ENCODE results near the gene LDB3.
"Not testable (repeated sequence)": the region's sequence is repeated elsewhere in the genome, so short reads cannot be mapped to it uniquely, and the experiment has no call there.

The LDB3 gene

DNA sequence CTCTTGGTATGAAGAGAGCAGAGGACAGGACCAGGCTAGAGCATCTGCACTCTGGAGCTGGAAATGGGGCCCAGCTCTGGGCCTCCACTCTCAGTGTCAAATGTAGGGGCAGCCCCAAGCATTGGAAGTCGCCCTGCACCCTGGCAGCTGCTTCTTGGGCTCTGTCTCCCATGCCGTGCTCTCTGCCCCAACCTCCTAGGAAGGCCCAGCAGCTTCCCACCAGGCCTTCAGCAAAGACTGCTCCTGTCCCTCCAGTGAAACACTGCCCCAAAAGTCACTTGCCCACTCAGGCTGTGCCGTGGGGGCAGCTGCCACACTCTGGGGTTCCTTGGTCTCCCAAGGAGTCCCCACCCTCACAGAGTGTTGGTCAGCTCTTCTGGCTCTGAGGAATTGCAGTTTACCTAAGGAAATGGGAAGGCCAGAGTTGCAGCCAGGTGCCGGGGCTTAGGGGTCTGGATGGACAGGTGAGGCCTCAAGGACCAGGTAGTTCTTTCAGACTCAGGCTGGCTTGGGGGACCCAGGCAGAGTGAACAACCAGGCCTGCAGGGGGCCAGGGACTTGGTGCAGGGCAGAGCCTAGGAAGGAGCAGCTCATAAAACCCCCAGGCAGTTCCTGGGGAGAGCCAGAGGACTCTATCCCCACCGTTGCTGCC is 23.4 kb upstream of the LDB3 start:
- no peak for ATAC-seq
- no peak for TF ChIP-seq ARNTL (CRISPR knock-in tag; IDR thresholded peaks at IDR 0.05; ENCODE audit: borderline replicate concordance, low read depth)
- no peak for TF ChIP-seq ZFP30 (CRISPR knock-in tag; IDR thresholded peaks at IDR 0.05)
- TF ChIP-seq, protein P1, sequence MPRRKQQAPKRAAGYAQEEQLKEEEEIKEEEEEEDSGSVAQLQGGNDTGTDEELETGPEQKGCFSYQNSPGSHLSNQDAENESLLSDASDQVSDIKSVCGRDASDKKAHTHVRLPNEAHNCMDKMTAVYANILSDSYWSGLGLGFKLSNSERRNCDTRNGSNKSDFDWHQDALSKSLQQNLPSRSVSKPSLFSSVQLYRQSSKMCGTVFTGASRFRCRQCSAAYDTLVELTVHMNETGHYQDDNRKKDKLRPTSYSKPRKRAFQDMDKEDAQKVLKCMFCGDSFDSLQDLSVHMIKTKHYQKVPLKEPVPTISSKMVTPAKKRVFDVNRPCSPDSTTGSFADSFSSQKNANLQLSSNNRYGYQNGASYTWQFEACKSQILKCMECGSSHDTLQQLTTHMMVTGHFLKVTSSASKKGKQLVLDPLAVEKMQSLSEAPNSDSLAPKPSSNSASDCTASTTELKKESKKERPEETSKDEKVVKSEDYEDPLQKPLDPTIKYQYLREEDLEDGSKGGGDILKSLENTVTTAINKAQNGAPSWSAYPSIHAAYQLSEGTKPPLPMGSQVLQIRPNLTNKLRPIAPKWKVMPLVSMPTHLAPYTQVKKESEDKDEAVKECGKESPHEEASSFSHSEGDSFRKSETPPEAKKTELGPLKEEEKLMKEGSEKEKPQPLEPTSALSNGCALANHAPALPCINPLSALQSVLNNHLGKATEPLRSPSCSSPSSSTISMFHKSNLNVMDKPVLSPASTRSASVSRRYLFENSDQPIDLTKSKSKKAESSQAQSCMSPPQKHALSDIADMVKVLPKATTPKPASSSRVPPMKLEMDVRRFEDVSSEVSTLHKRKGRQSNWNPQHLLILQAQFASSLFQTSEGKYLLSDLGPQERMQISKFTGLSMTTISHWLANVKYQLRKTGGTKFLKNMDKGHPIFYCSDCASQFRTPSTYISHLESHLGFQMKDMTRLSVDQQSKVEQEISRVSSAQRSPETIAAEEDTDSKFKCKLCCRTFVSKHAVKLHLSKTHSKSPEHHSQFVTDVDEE (CRISPR knock-in tag; IDR thresholded peaks at IDR 0.05) = no peak
- TF ChIP-seq, protein P2, sequence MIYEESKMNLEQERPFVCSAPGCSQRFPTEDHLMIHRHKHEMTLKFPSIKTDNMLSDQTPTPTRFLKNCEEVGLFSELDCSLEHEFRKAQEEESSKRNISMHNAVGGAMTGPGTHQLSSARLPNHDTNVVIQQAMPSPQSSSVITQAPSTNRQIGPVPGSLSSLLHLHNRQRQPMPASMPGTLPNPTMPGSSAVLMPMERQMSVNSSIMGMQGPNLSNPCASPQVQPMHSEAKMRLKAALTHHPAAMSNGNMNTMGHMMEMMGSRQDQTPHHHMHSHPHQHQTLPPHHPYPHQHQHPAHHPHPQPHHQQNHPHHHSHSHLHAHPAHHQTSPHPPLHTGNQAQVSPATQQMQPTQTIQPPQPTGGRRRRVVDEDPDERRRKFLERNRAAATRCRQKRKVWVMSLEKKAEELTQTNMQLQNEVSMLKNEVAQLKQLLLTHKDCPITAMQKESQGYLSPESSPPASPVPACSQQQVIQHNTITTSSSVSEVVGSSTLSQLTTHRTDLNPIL (CRISPR knock-in tag; IDR thresholded peaks at IDR 0.05; ENCODE audit: low read depth) = no peak
- no peak for TF ChIP-seq ISL1 (CRISPR knock-in tag; IDR thresholded peaks at IDR 0.05)
- TF ChIP-seq, protein P3, sequence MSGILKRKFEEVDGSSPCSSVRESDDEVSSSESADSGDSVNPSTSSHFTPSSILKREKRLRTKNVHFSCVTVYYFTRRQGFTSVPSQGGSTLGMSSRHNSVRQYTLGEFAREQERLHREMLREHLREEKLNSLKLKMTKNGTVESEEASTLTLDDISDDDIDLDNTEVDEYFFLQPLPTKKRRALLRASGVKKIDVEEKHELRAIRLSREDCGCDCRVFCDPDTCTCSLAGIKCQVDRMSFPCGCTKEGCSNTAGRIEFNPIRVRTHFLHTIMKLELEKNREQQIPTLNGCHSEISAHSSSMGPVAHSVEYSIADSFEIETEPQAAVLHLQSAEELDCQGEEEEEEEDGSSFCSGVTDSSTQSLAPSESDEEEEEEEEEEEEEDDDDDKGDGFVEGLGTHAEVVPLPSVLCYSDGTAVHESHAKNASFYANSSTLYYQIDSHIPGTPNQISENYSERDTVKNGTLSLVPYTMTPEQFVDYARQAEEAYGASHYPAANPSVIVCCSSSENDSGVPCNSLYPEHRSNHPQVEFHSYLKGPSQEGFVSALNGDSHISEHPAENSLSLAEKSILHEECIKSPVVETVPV (CRISPR knock-in tag; IDR thresholded peaks at IDR 0.05) = no peak
- no peak for TF ChIP-seq ZNF8 (CRISPR knock-in tag; IDR thresholded peaks at IDR 0.05)
- TF ChIP-seq CSDC2 (CRISPR knock-in tag; IDR thresholded peaks at IDR 0.05) = no peak
- TF ChIP-seq ZFP3 (CRISPR knock-in tag; IDR thresholded peaks at IDR 0.05) = no peak

DNA sequence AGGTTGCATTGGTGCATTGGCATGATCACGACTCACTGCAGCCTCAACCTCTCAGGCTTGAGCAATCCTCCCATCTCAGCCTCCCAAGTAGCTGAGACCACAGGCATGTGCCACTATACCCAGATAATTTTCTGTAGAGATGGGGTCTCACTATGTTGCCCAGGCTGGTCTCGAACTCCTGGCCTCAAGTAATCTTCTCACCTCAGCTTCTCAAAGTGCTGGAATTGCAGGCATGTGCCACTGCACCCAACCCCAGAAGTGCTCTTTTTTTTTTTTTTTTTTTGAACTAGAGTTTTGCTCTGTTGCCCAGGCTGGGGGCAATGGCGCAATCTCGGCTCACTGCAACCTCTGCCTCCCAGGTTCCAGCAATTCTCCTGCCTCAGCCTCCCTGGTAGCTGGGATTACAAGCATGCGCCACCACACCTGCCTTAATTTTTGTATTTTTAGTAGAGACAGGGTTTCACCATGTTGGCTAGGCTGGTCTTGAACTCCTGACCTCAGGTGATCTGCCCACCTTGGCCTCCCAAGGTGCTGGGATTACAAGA is 22.6 kb upstream of the LDB3 start:
- not testable (repeated sequence) for ATAC-seq

DNA sequence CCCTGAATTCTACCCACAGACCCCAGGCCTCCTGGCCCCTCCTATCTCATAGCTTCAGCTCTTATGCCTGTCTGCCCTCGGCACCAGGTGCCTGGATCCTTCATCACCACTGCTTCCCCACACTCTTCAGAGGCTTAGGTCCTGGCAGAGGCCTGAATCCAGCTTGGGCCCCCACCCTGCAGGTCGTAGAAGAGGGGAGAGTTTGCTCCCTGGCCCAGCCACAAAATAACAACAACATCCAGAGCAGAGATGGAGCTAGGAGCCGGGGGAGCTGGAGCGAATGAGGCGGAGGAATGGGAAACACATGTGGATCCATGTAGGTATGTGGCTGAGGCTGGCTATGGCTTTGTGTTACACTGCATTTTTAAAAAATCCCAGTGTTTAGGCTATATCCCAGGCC is 21.8 kb upstream of the LDB3 start:
- TF ChIP-seq ARNTL (CRISPR knock-in tag; IDR thresholded peaks at IDR 0.05; ENCODE audit: borderline replicate concordance, low read depth) (no peak), CSDC2 (CRISPR knock-in tag; IDR thresholded peaks at IDR 0.05) (no peak), BACH2 (CRISPR knock-in tag; IDR thresholded peaks at IDR 0.05; ENCODE audit: borderline replicate concordance) (no peak), ISL1 (CRISPR knock-in tag; IDR thresholded peaks at IDR 0.05) (no peak), OSR1 (CRISPR knock-in tag; IDR thresholded peaks at IDR 0.05) (no peak)
- ATAC-seq = no peak

DNA sequence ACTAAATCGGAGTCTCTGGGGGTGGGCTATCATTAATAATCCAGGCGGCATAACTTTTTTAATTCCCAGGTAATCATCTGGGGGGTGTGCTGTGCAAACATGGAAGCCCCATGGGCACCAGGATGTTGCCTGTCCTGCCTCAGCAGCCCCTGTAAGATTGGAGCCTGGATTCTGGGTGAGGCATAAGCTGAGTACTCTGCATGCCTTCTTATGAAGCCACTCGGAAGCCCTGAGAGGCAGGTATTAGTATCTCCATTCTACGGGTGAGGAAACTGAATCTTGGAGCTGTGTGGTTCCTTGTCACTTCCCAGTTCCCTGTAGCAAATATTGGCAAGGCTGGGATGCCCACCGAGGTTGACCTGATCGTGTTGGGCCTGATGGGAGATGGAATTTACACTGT is 21.4 kb upstream of the LDB3 start:
- no peak for ATAC-seq
- TF ChIP-seq, protein P4, sequence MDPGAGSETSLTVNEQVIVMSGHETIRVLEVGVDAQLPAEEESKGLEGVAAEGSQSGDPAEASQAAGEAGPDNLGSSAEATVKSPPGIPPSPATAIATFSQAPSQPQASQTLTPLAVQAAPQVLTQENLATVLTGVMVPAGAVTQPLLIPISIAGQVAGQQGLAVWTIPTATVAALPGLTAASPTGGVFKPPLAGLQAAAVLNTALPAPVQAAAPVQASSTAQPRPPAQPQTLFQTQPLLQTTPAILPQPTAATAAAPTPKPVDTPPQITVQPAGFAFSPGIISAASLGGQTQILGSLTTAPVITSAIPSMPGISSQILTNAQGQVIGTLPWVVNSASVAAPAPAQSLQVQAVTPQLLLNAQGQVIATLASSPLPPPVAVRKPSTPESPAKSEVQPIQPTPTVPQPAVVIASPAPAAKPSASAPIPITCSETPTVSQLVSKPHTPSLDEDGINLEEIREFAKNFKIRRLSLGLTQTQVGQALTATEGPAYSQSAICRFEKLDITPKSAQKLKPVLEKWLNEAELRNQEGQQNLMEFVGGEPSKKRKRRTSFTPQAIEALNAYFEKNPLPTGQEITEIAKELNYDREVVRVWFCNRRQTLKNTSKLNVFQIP (CRISPR knock-in tag; IDR thresholded peaks at IDR 0.05; ENCODE audit: borderline replicate concordance, low read depth) = no peak
- TF ChIP-seq BACH2 (CRISPR knock-in tag; IDR thresholded peaks at IDR 0.05; ENCODE audit: borderline replicate concordance) (no peak), ZNF8 (CRISPR knock-in tag; IDR thresholded peaks at IDR 0.05) (no peak), SNAI2 (CRISPR knock-in tag; IDR thresholded peaks at IDR 0.05) (no peak), ZC3H10 (CRISPR knock-in tag; IDR thresholded peaks at IDR 0.05) (no peak), GLIS3 (CRISPR knock-in tag; IDR thresholded peaks at IDR 0.05) (no peak), ZFP3 (CRISPR knock-in tag; IDR thresholded peaks at IDR 0.05) (no peak), ARNTL (CRISPR knock-in tag; IDR thresholded peaks at IDR 0.05; ENCODE audit: borderline replicate concordance, low read depth) (no peak), RARB (CRISPR knock-in tag; IDR thresholded peaks at IDR 0.05) (no peak), ZNF565 (CRISPR knock-in tag; conservative IDR thresholded peaks at IDR 0.05; ENCODE audit: low read depth) (no peak), TCF4 (CRISPR knock-in tag; IDR thresholded peaks at IDR 0.05; ENCODE audit: borderline replicate concordance) (no peak), PPARA (CRISPR knock-in tag; IDR thresholded peaks at IDR 0.05; ENCODE audit: borderline replicate concordance) (no peak), TOX (CRISPR knock-in tag; IDR thresholded peaks at IDR 0.05; ENCODE audit: borderline replicate concordance) (no peak), ISL1 (CRISPR knock-in tag; IDR thresholded peaks at IDR 0.05) (no peak)
- TF ChIP-seq, protein P1 (CRISPR knock-in tag; IDR thresholded peaks at IDR 0.05) = no peak
